Activated T-cell treated with anti-CD3 and anti-CD28 coated beads for 48 hours (primary cell): ENCODE data around the gene SIGLEC15.
A peak's percentile ranks its signal among the peaks of the same experiment; 100 is the strongest.
"Not testable (repeated sequence)": the region's sequence is repeated elsewhere in the genome, so short reads cannot be mapped to it uniquely, and the experiment has no call there.

Experiments
- DNase-seq: peaks from one replicate; pipeline ENCODE4 v3.0.0-alpha.2; 2020; ENCODE audit warnings: low read depth

Gene SIGLEC15

GRCh38 chr18:45844938-45845337 is 19.5 kb downstream of the SIGLEC15 start:
- no peak for DNase-seq

DNA sequence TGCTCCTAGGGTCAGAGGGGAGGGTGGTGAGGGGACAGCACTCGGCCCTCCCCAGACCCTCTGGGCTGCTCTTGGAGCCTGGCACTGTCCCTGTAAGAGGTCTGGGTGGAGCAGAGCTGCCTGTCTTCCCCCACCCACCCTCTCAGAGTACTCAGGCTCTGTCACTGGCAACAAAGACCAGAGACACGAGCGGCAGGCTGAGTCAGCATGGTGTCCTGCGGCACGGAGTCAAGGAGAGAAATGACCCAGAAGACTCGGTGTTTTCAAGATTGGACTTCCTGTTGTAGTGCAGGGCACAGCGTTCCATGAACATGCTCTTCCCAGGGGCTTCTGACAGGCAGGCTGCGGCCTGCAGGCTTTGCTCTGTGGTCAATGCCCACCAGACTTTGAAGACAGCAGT is 19.9 kb downstream of the SIGLEC15 start:
- no peak for DNase-seq

DNA sequence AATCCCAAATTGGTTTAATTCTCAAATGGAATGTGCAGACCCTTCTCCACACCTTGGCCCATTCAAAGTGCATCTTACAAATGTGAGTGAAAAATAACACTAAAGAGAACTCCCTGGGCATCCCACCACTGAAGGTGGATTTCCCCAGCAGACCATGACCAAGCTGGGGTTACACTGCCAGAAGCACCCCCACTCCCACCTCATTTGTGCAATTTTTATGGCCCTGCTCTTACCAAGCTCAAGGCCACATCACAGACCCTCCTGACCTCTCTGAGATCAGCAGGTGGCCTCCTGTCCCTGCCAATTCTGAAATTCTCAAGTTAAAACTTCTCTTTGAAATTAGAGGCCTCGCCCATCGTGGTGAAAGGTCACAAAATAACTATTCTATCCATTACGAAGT is 21.6 kb downstream of the SIGLEC15 start:
- no peak for DNase-seq

DNA sequence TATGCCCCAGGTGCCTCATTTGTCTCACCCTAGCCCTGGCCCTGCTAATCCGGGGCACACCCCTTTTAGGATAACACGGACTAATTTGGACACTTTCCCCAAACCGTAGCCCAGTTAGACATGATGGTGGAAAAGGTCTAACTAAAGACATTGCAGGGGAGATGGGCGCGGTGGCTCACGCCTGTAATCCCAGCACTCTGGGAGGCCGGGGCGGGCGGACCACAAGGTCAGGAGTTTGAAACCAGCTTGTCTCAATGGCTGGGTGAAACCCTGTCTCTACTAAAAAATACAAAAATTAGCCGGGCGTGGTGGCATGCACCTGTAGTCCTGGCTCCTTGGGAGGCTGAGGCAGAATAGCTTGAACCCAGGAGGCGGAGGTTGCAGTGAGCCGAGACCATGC is 23.2 kb downstream of the SIGLEC15 start:
- not testable (repeated sequence) for DNase-seq

GRCh38 chr18:45849529-45849928 is 24.1 kb downstream of the SIGLEC15 start:
- DNase-seq = no peak

GRCh38 chr18:45850021-45850420 is 24.5 kb downstream of the SIGLEC15 start:
- no peak for DNase-seq

DNA sequence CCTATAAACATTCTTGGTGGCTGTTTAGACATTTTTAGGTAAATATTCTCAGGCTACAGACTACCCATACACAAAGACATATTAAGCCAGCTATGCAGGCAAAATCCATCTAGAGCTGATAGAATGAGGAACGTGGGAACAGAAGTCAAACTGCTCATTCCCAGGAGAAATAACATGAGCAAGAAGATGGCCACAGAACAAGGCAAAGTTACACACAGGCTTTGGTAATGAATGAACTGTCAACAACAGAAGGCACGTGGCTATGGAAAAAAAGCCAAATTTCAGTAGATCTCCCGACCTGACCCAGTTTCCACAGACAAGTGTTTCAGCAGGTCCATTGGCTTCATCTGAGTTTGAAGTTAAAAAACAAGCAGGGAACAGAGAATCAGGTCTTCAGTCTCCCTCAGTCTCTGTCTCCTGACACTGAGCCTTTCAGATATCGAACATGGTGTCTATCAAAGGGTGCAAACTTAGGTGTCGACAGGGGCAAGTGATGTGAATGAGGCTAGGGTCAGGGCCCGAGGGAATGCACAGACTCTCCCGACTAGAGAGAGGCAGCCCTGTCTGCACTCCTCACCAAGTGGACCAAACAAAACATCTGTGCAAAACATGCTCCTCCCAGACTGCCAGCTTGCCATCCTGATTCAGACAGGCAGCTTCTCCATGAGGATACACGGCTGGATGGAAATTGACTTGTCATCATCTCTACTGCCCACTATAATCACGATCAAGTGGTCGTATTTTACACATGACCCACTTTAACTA is 25.9 kb downstream of the SIGLEC15 start:
- no peak for DNase-seq

DNA sequence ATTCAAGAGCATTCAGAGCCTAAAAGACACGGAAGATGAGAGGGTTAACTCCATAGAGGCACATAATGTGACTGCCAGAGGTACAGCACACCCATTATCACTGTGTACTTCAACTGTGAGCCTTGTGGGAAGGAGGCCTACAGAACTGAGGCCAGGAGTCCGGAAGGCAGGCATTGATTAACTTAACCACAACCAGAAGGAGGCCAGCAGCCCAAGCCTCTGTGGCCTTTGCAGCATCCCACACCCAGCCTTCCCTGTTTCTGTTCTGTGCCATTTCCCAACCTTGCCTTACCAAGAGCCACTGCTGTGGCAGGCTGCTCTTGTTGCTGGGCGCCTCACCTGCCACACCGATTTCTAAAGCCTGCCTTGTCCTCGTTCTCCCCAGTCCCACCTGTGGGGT is 27.2 kb downstream of the SIGLEC15 start:
- DNase-seq = no peak

DNA sequence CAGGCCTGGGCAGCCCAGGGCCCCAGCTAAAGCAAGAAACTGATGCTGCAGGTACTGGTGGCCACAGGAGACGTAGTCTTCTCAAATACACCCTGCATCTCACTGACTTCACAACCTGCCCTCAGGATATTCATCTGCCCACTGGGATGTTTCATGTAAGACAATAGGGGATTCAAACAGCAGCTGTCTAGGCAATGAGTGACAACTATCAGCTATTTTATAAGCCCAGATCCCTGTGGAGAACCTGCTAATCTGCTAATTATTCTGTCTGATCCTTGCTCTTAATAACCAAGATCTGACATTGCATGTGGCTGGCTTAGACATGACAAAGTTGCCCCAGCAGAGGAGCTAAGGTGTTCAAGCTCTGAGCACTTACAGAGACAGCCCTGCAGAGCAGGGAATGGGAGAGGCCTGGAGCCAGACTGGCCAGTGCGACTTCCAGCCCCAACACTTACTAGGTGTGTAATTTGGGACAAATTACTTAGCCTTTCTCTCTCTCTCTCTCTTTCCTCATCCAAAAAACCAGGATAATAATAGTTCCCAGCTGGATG is 28.6 kb downstream of the SIGLEC15 start:
- no peak for DNase-seq

DNA sequence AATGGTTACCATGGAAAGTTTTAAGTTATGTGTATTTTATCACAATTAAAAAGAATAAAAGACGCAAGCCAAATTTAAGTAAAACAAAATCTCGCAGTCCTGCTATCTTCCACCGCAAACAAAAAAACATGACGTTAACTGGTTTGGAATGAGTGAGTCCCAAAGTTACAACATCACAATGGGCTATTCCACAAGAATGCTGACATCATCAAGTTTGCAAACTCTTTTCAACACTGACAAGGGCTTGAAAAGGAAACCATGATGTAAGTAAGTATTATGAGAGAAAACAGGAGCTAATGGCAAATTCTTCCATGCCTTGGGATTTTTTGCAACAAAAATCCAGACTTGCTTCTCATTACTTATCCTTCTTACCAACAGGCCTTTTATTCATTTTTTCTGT is 31.1 kb downstream of the SIGLEC15 start:
- no peak for DNase-seq

DNA sequence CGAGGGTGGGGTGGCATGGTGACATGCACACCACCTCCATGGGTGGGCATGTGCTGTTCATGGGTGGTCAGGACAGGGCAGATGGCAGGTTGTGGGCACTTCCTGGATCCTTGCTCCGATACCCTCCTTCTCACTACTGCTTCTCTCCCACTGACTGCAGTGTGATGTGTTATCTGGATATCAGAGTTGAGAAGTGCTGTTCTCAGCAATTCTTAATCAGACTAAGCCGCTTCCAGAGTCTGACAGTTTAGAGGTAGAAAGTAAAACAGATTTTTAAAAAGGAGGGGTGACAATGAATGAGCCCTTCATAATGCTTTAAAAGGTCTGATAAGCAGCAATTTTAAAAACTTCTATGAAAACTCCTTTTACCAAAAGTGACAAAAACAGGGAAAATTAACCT is 33.9 kb downstream of the SIGLEC15 start:
- DNase-seq = no peak

GRCh38 chr18:45860492-45860891 is 35.0 kb downstream of the SIGLEC15 start:
- DNase-seq = no peak

- DNase-seq = no peak
Observed at GRCh38 chr18:45860971-45861370, 35.5 kb downstream of the SIGLEC15 start.

- DNase-seq = no peak
Observed at GRCh38 chr18:45861926-45862325, 36.5 kb downstream of the SIGLEC15 start.

DNA sequence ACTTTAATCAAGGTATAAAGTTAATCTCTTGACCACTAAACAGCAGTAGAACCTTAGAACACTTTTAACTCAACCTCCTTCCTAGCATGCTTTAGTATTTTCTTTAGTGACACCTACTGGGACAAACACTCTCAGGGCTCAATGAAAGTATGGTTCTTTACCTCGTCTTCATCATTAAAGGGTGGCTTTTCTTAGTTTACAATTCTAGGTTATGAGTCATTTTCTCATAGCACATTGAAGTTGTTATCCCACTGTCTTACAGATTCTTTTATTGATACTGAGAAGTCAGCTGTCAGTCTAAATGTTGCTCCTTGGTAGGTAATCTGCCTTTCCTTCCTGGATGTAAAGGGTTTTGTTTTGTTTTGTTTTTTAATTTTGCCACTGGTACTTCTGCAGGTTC is 38.0 kb downstream of the SIGLEC15 start:
- no peak for DNase-seq

DNA sequence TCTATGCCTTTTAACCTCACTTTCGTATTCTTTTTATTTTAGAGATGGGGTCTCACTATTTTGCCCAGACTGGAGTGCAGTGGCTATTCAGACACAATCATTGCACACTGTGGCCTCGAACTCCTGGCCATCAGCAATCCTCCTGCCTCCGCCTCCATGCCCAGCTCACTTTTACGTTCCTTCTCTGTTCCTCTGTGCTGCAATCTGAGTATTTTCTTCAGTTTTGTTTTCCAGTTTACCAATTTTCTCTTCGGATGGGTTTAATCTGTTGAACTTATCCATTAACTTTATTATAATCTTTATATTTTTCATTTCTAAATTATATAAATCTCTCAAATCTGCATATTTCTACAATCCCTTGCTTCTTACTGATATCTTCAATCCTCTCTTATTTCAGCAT is 38.6 kb downstream of the SIGLEC15 start:
- no peak for DNase-seq

DNA sequence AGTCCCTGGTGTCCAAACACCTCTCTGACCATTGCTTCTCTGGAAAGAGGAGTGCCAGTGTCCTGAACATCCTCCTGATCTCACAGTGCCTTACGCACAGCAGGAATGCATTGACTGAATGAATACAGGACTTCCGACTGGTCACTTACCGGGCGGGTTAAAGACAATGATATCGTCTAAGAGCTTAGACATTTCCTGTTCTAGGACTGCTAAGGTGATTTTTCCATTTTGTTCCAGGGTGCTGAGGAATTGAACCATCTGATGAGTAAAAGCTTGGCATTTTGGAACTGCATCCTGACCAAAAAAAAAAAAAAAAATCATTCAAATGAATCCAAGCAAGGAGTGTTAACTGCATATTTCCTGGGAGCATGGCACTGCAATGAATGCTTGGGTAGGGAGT is 40.0 kb downstream of the SIGLEC15 start:
- no peak for DNase-seq

DNA sequence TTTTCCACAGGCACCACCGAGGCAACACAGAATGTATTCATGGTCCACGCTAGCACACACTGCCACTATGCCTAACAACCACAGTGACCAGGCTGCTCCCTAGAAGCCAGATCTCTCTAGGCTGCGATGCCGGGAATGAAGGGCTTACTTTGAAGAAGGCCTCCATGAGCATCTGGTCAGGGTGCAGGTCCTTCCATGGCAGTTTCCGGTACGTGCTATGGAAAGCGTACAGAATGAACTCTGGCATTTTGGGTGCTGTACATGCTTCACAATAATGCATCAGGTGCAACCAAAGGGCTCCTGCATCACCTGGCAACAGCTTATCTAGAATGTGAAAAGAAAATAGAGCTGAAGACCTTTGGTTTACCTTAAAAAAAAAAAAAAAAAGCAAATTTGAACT is 44.9 kb downstream of the SIGLEC15 start:
- DNase-seq = no peak

- no peak for DNase-seq
Observed at GRCh38 chr18:45871431-45872084, 46.1 kb downstream of the SIGLEC15 start.

- DNase-seq = peak; percentile 45
Observed at GRCh38 chr18:45874491-45875184, 49.2 kb downstream of the SIGLEC15 start.

DNA sequence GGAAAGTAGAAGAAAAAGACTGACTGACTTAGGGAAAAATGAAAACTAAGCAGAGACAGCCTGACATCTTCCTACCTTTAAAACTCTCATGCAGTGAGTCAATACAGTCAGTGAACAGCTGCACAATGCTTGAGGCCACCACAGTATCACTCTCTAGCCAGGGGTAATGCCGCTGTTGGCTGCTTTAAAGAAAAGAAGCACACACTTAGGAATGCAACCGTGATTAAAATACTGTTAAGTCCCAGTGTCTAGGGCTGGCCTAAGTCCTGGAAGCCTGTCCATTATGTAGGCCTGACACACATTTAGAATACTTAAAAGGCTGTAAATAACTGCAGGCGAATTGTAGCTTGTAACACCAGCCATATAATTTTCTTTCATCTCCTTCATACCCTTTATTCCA is 50.7 kb downstream of the SIGLEC15 start:
- DNase-seq = no peak

DNA sequence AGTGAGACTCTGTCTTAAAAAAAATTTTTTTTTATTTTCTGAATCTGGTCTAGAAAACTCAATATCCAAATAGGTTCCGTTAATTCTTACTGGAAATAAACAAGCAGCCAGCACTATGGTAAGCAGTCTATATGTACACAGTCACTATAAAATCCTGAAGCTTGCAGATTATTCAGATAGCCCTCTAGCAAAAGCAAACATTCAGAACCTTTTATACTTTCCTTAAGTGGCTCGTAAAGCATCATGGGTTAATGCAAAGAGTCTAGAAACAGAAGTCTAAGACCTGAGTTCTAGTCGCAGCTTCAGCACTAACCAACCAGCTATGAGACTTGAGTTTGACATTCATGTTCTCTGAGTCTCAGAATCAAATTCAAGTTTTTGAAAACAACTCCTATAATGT is 51.9 kb downstream of the SIGLEC15 start:
- DNase-seq = no peak
